Stomach (tissue), 4 donors: ENCODE measurements around the gene HUS1B.

Experiments used
- CTCF ChIP-seq, 7 experiments: fragments of 450-650 bp in 4 of 7; fragments of 200-600 bp in 3 of 7; sonication (generic) in 3 of 7; IDR thresholded peaks; one replicate each; pipeline ENCODE4 v1.5.1; 2016 to 2019; ENCODE audit warnings: antibody characterized with exemption in 7 of 7, control low read depth in 2 of 7, mild to moderate bottlenecking in 1 of 7
- EP300 ChIP-seq: sonication (generic); formaldehyde crosslinking; IDR thresholded peaks from one replicate; pipeline ENCODE4 v1.6.1; 2017; ENCODE audit warnings: antibody characterized with exemption
- POLR2A ChIP-seq, 4 donors: fragments of 450-650 bp; IDR thresholded peaks; one replicate each; pipeline ENCODE4 v1.6.1; 2016; ENCODE audit warnings: antibody characterized with exemption in 4 of 4, control low read depth in 2 of 4, mild to moderate bottlenecking in 1 of 4, moderate library complexity in 1 of 4
- POLR2AphosphoS5 ChIP-seq, 3 donors: sonication (generic); formaldehyde crosslinking; IDR thresholded peaks; one replicate each; pipeline ENCODE4 v1.6.1; 2016; ENCODE audit warnings: antibody characterized with exemption in 3 of 3

DNA sequence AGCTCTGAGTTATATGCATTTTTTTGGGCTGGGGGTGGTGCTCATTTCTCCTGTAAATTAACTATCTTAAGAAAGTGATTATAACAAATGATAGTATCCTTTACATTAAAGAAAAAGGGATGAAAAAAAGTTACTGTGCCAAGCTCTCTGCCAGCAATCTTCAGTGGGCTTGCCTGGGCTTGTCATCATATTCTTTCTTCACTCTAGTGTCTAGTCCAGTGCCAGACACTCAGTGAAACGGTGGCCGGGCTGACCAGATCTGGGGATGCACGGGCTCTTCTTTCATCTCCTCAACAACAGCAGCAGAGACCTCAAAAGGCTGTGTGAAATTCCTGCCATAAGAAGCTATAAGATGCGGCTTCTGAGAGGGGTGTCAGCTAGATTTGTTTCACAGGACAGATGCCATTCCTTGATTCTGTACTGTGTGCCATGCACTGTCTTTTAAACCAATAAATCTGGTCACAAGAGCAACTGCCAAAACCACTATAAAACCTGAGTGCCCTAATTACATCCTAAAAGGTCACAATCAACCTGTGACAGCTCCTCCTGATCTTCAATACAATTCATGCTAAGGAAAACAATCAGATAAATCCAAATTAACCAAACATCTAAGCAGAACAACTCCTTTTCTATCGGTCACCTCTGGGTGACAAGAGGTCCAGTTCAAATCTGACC lies 23.9 kb upstream of the HUS1B start:
- TF ChIP-seq POLR2A (IDR thresholded peaks at IDR 0.05) (no peak), CTCF (IDR thresholded peaks at IDR 0.05) (no peak), POLR2AphosphoS5 (IDR thresholded peaks at IDR 0.05) (no peak), EP300 (no peak)
